AG09309 (cell line): ENCODE measurements around the gene MAOA.

Experiments
- DNase-seq: peaks from one replicate; pipeline ENCODE4 v3.0.0-alpha.2; 2010; ENCODE audit warnings: low read depth
- H3K4me3 ChIP-seq: 2 replicates; pipeline ENCODE4 v1.5.1; 2011; ENCODE audit warnings: mild to moderate bottlenecking, low read depth, low read length, moderate library complexity; ENCODE audit not compliant: control insufficient read depth
- TF ChIP-seq, protein P1 (sequence below): IDR thresholded peaks from 2 replicates; pipeline ENCODE4 v1.5.1; 2011; ENCODE audit warnings: mild to moderate bottlenecking, low read depth, low read length, inconsistent platforms; ENCODE audit not compliant: insufficient read depth, control insufficient read depth; ENCODE audit errors: missing control alignments

The MAOA gene

DNA sequence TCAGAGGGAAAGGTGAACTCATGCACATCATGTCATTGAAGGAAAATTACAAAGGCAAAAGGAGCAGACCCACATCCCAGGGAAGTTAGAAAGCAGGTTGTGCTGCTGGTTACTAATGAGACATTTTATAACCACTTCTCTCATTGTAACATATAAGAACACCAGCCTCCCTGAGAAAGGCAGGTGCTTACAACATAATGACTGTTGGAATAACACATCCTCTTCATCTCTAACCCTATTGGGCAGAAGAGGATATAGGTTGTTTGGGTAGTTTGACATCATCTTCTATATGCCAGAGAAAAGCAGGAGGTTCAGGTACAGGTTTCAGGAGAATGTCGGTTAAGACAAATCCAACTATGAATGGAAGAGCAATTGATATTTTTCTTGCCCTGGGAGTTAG is 77.6 kb downstream of the MAOA start:
- H3K4me3 ChIP-seq, result no peak overlapping the region
- no peak for DNase-seq
- TF ChIP-seq, protein P1, sequence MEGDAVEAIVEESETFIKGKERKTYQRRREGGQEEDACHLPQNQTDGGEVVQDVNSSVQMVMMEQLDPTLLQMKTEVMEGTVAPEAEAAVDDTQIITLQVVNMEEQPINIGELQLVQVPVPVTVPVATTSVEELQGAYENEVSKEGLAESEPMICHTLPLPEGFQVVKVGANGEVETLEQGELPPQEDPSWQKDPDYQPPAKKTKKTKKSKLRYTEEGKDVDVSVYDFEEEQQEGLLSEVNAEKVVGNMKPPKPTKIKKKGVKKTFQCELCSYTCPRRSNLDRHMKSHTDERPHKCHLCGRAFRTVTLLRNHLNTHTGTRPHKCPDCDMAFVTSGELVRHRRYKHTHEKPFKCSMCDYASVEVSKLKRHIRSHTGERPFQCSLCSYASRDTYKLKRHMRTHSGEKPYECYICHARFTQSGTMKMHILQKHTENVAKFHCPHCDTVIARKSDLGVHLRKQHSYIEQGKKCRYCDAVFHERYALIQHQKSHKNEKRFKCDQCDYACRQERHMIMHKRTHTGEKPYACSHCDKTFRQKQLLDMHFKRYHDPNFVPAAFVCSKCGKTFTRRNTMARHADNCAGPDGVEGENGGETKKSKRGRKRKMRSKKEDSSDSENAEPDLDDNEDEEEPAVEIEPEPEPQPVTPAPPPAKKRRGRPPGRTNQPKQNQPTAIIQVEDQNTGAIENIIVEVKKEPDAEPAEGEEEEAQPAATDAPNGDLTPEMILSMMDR, result no peak

DNA sequence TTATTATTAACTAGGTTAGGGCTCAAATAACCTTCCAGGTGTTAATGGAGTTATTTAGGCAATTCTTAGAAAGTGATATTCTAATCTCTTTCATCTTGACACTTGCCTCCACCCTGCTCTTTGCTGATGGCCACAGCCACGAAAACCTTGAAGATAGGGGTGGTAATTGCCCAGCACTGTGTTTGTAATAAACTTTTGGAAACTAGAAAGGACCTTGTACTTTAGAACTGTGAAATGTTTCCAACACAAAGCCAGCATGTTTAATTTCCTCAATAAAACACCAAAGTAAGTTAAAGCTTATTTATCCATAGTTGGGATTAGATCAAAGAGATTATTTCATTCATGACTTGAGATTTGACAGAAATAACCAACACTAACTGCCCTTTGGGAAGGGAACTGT is 78.3 kb downstream of the MAOA start:
- H3K4me3 ChIP-seq, result no peak overlapping the region
- no peak for DNase-seq
- TF ChIP-seq, protein P1, result no peak

DNA sequence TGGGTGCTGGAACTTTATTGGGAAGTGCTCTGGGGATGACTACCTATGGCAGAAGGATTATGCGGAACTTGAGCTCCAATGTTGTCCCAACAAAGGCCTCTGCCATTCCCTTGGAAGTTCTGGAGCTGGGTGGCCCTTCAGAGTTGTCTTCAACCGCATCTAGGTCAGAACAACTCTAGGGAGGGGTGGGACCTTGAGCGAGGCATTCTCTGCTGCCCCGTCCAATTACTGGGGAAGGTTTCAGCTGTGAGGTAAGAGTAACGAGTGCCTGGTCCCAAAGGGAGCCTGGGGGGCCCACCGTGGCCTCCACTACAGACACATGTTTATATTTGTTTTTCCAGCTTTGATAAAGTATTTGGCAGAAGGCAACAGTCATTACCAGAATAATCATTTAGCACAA is 79.4 kb downstream of the MAOA start:
- no peak overlapping the region for H3K4me3 ChIP-seq
- DNase-seq, result no peak
- TF ChIP-seq, protein P1, result no peak

DNA sequence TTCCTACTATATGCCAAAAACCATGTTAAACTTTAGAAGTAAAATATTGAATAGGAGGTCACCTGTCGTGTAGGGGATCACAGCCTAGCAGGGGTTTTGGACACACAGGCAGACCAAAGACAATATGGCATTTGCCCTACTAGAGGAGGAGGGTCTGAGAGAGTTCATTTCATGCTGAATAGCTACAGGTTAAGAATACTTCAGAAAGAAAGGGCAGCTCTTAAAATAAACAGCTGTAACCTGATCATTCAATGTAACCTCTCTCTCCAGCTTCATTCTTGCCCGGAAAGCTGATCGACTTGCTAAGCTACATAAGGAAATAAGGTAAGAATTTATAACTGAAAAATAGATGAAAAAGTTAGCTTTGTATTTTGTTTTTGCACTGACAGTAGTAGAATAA is 79.9 kb downstream of the MAOA start:
- TF ChIP-seq, protein P1, result no peak
- DNase-seq, result no peak

DNA sequence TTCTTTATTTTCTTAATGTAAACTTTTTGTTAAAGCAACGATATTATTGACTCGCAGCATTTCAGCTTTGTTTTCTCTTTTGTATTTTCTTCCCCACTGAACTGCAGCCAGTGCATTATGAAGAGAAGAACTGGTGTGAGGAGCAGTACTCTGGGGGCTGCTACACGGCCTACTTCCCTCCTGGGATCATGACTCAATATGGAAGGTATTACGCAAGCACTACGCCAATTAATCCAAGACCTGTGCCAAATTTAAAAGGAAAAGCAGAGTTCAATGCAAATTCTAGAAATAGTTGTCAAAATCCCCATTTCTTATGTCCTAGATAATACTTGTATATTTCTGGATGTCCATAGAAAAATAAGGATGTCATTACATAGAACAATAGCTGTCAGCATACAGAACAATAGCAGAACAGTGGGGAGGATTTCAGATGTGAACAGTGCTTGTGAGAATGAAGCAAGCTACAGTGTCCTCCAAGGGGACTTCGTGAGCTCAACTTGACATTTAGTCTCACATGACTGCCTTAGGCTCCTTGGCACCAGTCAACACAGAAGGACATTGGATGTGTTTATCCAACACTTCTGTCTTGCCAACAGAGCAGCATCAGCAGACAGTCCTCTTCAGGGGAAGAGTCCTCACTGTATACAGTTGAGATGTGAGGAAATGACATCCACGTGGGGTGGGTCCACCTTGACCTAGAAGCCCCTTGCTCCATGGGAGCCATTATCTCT is 85.9 kb downstream of the MAOA start:
- no peak for DNase-seq
- TF ChIP-seq, protein P1, result no peak
- H3K4me3 ChIP-seq, result no peak overlapping the region

More for the DNA sequence above, 79.9 kb downstream of the MAOA start:
- no peak overlapping the region for H3K4me3 ChIP-seq

DNA sequence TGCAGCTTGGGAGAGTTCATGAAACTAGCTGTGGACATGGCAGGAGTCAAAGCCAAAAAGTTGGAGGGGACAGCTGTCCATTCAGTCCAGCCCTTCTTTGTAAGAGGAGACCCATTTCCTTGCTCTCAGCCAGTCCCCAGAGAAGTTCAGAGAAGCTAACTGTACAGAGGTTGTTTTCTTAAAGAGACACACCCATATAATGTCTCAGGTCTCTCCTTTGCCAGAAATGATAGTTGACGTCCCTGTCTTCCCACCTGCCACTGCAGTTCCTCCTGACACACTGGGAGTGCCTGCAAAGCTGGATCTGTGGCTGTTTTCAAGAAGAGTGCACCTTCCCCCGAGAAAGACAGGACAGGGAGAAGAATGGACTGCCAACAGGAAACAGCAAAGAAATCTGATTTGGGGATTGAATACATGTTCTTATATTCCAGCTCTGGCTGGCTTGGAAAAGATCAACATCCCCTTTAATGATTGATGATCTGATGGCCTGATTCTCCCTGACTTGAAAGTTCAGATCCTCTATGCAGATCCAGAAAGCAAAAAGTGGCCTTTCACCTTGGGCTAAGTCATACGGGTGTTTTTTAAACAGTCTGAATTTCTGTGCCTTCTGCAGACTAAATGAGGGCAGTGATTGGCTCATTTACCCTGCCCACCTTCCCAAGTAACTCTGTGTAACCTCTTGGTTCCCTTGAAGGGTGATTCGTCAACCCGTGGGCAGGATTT is 87.2 kb downstream of the MAOA start:
- no peak for DNase-seq
- H3K4me3 ChIP-seq, result no peak overlapping the region
- TF ChIP-seq, protein P1, result no peak
